GM19372 (cell line): ENCODE measurements around the gene DOC2A.
"Not testable (repeated sequence)": the region's sequence is repeated elsewhere in the genome, so short reads cannot be mapped to it uniquely, and the experiment has no call there.

Source experiments
- ATAC-seq: cut with Tn5 transposase; IDR thresholded peaks from one replicate; pipeline ENCODE4 v1.9.1; 2021; ENCODE audit warnings: mild to moderate bottlenecking, low read depth, moderate library complexity; ENCODE audit not compliant: unreplicated experiment

Gene DOC2A

DNA sequence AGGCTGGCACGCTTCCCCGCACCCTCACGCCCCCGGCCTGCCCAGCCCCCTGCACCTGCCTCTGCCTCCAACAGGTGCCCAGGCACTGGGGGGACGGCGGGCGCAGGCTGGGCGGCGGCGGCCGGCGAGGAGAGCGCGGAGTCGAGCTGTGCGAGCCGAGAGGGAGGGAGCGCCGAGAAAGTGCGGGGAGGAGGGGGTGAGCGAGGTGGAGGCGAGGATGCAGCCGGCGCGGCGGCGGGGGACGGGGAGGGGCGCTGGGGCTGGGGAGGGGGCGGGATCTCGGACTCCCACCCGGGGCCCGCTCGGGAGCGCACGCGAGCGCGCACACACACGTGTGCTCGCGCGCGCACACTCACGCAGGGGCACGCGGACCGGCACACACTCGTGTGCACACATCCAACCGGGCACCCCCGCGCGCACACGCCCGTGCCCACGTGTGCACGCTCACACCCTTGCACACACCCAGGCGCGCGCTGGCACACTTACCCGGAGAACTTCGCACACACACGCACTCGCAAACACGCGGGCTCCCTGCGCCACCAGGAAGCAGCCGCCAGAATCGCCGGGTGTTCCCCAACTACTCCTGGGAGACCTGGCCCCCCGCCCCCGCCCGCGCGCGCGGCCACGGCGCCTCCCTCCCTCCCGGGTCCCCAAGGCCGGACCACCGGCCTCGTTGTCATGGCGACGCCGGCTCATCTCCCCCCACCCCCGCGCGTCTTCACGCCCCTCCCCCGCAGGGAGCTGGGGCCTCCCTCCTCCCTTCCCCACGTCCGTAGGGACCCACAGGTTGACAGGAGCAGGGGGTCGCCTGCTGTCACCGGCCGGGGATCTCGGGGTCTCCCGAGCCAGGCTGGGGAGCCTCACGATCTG, at the start of gene DOC2A:
Gene DOC2A, minus strand, starts transcription at position 184 of the 870 bp plus-strand sequence. CDS start 805 bp downstream, outside the sequence.
- no peak for ATAC-seq

GRCh38 chr16:30060346-30060745, 49.5 kb upstream of the DOC2A start:
- ATAC-seq, result no peak

DNA sequence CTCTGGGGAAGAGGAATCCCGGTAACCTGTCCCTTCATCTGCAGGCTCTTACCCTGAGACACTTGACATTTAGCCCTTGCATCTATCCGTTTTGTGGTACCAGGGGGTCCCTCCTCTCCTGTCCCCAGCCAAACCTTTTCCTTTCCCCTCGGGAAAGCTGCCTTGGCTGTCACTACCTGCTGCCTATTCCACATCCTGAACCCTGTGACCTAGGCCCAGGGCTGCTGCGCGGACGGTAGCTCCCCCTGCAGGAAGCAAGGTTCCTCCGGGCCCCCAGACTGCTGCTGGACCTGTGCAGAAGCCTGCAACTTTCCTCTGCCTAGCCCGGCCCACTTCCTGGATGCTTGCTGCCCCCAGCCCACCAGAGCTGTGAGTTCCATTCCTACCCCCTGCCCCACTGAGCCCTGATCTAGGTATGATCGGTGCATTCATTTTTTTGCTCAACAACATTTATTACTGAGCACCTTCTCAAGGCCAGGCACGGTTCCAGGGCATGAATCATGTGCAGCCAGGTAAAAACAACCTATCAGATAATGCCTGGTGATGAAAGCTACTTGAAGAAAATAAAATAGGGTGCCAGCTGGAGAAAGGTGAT, 44.2 kb upstream of the DOC2A start:
- ATAC-seq, result no peak

DNA sequence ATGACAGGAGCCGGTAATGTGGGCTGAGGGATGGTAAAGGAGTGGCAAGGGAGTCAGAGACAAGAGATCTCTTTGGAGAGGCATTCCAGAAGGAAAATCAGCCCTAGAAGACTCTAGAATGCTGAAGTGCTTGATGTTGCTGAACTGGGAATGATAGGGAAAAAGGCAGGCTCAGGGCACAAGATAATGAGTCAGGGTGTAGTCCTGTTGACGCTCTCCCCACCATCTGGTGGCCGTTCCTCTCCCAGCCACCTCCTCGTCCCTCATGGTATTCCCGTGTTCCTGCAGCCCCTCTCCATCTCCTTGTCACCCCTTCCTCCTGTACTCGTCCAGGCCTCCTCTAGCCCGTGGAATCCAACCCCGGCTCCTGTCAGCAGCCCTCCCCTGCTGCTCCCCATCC, 43.6 kb upstream of the DOC2A start:
- ATAC-seq, result no peak

DNA sequence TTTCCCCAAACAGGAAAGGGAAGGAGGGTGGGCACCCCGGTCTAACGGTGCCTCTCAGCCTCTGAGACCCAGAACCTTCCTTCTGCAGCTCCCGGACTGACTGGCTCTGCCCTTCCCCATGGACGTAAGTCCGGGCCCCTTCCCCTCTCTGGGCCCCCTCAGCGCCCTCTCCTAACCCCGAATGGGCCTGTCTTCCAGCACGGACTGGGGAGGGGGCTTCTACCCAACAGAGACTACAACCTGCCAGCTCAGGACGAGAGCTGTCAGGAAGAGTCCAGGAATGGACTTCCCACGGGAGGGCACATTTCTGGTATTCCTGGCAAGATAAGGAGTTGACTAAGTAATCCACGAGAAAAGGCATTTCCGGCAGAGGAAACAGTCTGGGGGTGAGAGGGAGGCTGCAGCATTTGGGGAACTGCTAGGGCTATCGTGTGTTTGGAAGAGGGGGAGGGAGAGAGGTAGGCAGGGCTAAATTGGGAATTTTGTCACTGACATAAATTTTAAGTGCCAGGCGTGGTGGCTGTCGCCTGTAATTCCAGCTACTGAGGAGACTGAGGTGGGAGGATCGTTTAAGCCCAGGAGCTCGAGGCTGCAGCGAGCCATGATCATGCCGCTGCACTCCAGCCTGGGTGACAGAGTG, 42.7 kb upstream of the DOC2A start:
- no peak for ATAC-seq

DNA sequence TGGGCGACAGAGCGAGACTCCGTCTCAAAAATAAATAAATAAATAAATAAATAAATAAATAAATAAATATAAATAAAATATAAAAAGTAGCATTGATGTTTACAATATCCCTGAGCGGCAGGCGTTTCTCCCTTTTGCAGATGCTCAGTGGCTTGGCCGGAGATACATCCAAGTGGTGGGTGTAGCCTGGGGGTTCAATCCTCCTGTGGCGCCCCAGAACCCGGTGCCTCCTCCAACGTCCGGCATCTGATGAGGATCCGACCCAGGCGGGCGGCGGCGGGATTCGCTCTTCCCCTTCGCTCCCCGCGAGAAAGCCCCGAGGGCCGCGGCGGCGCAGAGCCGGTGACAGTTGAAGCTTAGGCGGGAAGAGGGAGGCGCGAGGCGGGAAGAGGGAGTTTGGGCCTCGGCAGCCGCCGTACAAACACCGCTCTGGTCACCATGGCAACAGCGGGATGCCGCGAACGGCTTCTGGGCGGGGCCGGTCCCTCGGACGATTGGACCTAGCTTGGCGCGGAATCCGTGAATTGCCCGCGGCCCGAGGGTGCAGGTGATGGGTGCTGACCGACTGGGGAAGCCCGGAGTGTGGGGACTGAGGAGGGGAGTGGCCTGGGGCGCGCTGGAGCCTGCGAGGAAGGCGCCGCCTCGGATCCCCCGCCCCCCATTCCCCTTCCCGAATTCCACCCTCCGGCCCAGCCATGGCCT, 42.0 kb upstream of the DOC2A start:
- ATAC-seq, result no peak

- ATAC-seq, result no peak
Measured at GRCh38 chr16:30051518-30051917, 40.7 kb upstream of the DOC2A start.

DNA sequence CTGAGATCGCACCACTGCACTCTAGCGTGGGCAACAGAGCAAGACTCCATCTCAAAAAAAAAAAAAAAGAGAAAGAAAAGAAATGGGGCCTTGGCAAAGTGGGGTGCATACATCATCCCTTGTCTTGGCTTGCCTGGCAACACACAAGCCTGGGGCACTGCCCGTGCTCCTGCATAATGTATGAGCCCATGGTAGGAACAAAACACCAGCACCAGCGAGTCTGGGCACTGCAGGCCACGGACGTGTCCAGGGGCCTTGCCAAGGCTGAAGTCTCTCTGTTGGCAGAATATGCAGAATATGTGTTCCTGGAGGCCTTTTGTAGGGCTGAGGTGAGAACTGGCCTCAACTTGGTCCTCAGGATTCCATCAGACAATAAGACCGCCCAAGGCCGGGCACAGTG, 39.0 kb upstream of the DOC2A start:
- no peak for ATAC-seq

DNA sequence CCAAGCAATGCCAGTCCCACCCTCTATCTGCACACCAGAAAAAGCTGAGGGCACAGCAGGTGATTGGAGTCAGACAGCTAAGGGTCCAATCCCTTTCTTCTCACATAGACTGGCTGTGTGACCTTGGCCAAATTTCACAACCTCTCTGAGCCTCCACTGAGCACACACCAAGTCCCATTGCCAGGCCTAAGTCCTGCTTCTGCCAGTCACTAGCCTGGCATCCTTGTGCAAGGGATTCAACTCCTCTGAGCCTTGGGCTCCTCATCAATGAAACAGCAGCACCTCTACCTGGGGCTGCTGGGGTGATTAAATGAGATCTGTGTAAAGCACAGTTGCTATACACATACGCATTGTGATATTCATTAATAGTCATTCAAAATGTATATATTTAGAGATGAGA, 35.8 kb upstream of the DOC2A start:
- ATAC-seq, result no peak

GRCh38 chr16:30046178-30046577, 35.4 kb upstream of the DOC2A start:
- no peak for ATAC-seq

DNA sequence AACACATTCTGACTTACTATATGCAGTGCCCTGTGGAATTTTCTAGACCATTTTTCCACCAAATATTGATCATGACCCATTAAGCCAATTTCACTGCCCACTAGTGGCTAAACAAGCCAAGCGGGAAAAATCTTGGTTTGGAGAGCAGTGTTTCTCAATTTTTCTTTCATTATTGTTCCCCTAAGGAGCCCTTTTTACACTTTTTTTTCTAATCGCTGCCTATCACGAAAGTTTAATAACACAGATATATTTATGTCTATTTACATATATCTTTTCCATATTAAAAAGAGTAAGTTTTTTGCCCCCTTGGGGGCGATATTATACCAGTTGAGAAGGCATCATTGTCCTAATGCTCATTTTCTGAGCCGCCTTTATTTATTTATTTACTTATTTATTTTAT, 31.0 kb upstream of the DOC2A start:
- no peak for ATAC-seq

GRCh38 chr16:30040690-30041089, 29.9 kb upstream of the DOC2A start:
- ATAC-seq, result not testable (repeated sequence)

DNA sequence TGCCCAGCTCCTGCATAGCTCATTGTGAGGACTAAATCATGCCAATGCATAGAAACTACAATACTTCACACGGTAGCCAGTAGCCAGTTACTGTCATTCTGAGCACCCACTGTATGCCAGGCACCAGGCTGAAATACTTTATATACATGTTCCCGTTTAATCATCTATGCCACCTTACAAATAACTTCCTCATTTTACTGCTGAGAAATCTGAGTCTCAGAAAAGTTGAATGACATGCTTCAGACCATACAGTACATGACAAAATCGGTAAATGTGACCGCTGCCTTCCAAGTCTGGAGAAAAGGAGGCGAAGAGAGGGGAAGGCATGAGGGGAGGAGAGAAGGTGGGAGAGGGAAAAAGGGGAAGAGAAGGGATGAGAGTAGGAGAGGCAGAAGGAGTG, 29.4 kb upstream of the DOC2A start:
- no peak for ATAC-seq

DNA sequence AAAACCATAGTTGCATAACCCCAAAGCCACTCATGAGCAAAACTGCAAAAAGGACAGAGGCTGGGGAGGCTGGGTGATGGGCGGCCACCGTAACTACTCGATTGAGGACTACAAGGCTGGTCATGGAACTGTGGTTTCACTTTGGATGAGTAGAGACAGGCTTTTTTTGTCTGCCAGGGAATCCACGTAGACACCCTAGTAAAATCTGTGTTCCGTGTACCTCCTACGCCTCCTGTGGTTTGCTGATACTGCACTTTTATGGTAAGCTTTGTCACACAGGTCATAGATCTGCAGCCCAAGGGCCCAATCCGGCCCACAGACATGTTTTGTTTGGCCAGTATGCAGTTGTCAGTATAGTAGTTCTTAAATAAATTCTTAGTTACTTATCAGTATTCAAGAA, 22.4 kb upstream of the DOC2A start:
- ATAC-seq, result no peak

DNA sequence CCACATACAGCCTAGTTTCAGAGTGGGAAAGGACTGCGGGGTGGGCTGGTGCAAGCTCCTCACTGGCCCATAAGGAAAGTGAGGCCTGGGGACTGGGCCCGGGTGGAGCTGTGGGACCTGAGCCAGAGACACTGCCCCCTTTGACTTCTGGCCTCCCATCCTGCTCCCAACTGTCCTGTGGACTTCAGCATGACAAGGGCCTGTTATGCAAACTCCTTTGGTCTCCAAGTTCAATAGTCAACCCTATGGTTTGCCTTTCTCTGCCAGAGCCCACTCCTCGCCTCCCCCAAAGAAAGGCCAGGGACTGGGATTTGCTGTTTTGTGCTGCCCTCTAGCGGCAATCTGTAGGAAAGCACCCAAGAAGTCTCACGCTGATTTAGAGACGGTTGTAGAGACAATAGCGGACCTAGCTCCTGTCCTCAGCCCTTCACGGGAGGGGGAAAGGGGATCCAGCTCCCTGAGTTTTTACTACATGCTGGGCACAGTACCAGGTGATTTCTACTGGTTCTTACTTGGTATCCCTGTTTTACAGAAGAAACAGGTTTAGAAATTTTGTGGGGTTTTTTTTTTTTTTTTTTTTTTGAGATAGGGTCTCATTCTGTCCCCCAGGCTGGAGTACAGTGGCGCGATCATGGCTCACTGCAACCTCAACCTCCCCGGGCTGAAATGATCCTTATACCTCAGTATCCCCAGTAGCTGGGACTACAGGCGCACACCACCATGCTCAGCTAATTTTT, 21.4 kb upstream of the DOC2A start:
- ATAC-seq, result no peak

- no peak for ATAC-seq
Measured at GRCh38 chr16:30031477-30031918, 20.7 kb upstream of the DOC2A start.

DNA sequence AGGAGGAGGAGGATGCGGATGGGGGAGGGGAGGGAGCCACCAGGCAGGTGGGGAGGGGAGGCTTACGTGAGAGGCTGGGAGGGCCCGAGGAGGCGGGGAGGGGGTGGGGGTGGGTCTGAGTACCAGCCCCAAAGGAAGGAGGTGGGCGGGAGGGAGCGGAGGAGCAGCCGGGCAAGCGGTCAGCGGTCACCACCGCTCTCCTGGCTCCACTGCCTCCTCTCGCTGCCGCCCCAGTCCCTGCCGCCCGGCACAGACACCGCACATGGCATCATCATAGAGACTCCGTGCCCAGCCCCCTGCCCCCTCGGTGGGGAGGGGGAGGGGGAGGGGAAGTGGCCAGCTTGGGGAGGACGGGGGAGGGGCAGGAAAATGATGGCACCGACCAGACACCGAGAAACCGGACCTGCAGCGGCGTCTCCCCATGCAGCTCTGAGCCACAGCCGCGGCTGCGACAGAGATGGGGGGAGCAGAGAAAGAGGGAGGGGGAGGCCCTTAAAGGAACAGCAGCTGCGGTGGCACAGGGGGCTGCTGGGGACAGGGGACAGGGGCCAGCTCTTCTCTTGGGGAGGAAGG, 20.1 kb upstream of the DOC2A start, which contains the start of gene TLCD3B:
Gene TLCD3B, minus strand, starts transcription at position 431 of the 573 bp plus-strand sequence. CDS start 744 bp downstream, outside the sequence.
- ATAC-seq, result no peak

- no peak for ATAC-seq
Measured at GRCh38 chr16:30030011-30030685, 19.3 kb upstream of the DOC2A start.

DNA sequence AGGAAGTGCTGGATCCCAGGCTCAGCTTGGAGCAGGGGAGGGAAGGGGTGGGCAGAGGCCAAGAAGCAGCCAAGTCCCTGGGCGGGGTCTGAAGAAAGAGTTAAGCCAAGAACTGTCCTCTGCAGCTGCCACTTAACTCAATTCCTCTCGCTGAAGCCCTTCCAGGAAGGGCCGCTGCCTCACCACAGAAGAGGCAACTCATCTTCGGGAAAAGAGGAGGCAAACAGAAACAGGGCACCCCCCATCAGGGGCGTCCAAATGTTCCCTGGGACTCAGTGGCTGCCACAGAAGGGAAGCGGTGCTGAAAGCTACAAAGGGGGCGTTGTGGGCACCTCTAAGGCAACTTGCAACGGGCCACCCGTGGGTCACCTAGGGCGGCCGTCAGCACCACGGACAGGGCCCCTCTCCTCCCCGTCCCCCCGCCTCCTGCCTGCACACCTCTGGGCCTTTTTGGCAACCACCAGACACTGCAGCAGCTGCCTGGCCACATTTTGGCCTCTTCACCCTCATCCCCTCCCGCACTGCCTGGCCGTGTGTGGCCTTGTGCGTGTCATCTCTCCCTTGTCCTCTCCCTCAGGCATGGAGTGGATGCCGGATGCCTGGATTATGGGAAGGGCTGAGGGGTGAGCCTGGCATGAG, 17.7 kb upstream of the DOC2A start:
- ATAC-seq, result no peak
